ENCODE results near the gene USHBP1. TPM values are rescaled to one million over a fixed set of nuclear protein-coding genes. Genes with fewer than 3 reads are reported as not detected.

The USHBP1 gene
- total RNA-seq, 1 experiment from 2014 or later, result 12.3 TPM

GRCh38 chr19:17302391-17303166 lies 38.0 kb upstream of the USHBP1 start (continued):
- TF ChIP-seq ZNF425 (CRISPR knock-in tag; conservative IDR thresholded peaks at IDR 0.05) (no peak), SP1 (CRISPR knock-in tag; conservative IDR thresholded peaks at IDR 0.05) (no peak), ZNF423 (CRISPR knock-in tag; IDR thresholded peaks at IDR 0.05) (no peak), EMX1 (CRISPR knock-in tag; IDR thresholded peaks at IDR 0.05) (0 out of 2 replicates have a peak, but pooled peaks have one; percentile 14), ATF2 (CRISPR knock-in tag; IDR thresholded peaks at IDR 0.05; ENCODE audit: borderline replicate concordance, low read depth) (no peak), FOXJ3 (CRISPR knock-in tag; IDR thresholded peaks at IDR 0.05; ENCODE audit: borderline replicate concordance) (no peak), ARID4B (CRISPR knock-in tag; IDR thresholded peaks at IDR 0.05; ENCODE audit: borderline replicate concordance) (no peak), NFYB (CRISPR knock-in tag; conservative IDR thresholded peaks at IDR 0.05; ENCODE audit: low read depth) (no peak)

GRCh38 chr19:17300992-17301619 lies 36.6 kb upstream of the USHBP1 start:
- ChIA-PET CTCF (no interaction called here), POLR2A (no interaction called here)
- H3K9me3 Mint-ChIP-seq, result peaks cover 5% of the 10 kb centered on the region
- H3K36me3 Mint-ChIP-seq, result peaks cover 27% of the 10 kb centered on the region
- DNase-seq (ENCODE audit: low spot score), result no peak
- no peaks in the 10 kb centered on the region for H3K27me3 Mint-ChIP-seq (ENCODE audit: low read depth)
- TF ChIP-seq NR1H2 (CRISPR knock-in tag; IDR thresholded peaks at IDR 0.05) (no peak), CREB1 (CRISPR knock-in tag; IDR thresholded peaks at IDR 0.05) (no peak), E2F5 (CRISPR knock-in tag; IDR thresholded peaks at IDR 0.05) (no peak), NFE2L1 (CRISPR knock-in tag; IDR thresholded peaks at IDR 0.05) (no peak), MXD4 (CRISPR knock-in tag; IDR thresholded peaks at IDR 0.05; ENCODE audit: borderline replicate concordance) (no peak), FOXJ3 (CRISPR knock-in tag; IDR thresholded peaks at IDR 0.05; ENCODE audit: borderline replicate concordance) (no peak), EMX1 (CRISPR knock-in tag; IDR thresholded peaks at IDR 0.05) (no peak), ATF3 (CRISPR knock-in tag; conservative IDR thresholded peaks at IDR 0.05) (no peak), ZBTB43 (CRISPR knock-in tag; IDR thresholded peaks at IDR 0.05) (no peak), TEAD1 (CRISPR knock-in tag; IDR thresholded peaks at IDR 0.05) (no peak), IRF1 (CRISPR knock-in tag; IDR thresholded peaks at IDR 0.05) (no peak), ZNF281 (CRISPR knock-in tag; IDR thresholded peaks at IDR 0.05) (no peak), JUN (CRISPR knock-in tag; IDR thresholded peaks at IDR 0.05) (no peak), RELA (CRISPR knock-in tag; IDR thresholded peaks at IDR 0.05; ENCODE audit: borderline replicate concordance) (no peak)
- ATAC-seq, result no peak
- H3K4me3 Mint-ChIP-seq, result peak overlapping the region; percentile 35; the same call in 1 of the 2 replicates
- peaks cover 29% of the 10 kb centered on the region for H3K4me1 Mint-ChIP-seq
- no peak overlapping the region for H3K27ac Mint-ChIP-seq

Data from WTC11 (cell line).